Loucy (cell line): ENCODE results near the gene CDH26.

Source experiments
- EZH2phosphoT487 ChIP-seq: fragments of 200-600 bp; IDR thresholded peaks from 2 replicates; pipeline ENCODE4 v1.6.1; 2018; ENCODE audit warnings: antibody characterized with exemption, mild to moderate bottlenecking, moderate library complexity, borderline replicate concordance
- TF ChIP-seq, protein P1 (sequence below): fragments of 200-600 bp; sonication (generic); conservative IDR thresholded peaks from 2 replicates; pipeline ENCODE4 v1.5.1; 2014; ENCODE audit warnings: mild to moderate bottlenecking, antibody characterized with exemption, low read length

DNA sequence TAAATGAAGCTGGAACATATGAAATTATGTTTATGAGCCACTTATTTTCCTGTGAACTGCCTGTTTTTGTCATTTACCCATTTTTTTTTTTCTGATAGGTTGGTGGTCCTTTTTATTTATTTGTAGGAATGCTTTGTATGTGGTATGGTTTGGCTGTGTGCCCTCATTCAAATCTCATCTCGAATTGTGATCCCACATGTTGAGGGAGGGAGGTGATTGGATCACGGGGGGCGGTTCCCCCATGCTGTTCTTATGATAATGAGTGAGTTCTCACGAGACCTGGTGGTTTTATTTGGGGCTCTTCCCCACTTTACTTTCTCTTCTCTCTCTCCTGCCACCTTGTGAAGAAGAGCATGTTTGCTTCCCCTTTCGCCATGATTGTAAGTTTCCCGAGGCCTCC is 77.3 kb downstream of the CDH26 start:
- TF ChIP-seq, protein P1, sequence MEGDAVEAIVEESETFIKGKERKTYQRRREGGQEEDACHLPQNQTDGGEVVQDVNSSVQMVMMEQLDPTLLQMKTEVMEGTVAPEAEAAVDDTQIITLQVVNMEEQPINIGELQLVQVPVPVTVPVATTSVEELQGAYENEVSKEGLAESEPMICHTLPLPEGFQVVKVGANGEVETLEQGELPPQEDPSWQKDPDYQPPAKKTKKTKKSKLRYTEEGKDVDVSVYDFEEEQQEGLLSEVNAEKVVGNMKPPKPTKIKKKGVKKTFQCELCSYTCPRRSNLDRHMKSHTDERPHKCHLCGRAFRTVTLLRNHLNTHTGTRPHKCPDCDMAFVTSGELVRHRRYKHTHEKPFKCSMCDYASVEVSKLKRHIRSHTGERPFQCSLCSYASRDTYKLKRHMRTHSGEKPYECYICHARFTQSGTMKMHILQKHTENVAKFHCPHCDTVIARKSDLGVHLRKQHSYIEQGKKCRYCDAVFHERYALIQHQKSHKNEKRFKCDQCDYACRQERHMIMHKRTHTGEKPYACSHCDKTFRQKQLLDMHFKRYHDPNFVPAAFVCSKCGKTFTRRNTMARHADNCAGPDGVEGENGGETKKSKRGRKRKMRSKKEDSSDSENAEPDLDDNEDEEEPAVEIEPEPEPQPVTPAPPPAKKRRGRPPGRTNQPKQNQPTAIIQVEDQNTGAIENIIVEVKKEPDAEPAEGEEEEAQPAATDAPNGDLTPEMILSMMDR: no peak
- no peak for TF ChIP-seq EZH2phosphoT487
